ACC112 (cell line): Measurements from ENCODE around the gene OSBPL9.
"Not testable (repeated sequence)": the region's sequence is repeated elsewhere in the genome, so short reads cannot be mapped to it uniquely, and the experiment has no call there.

ENCODE experiments used
- H2AFZ ChIP-seq: fragments of 200-600 bp; sonication (generic); one replicate; pipeline ENCODE4 v1.6.0; 2017; ENCODE audit warnings: antibody characterized with exemption, low read length; ENCODE audit not compliant: unreplicated experiment
- H3K27ac ChIP-seq: fragments of 200-600 bp; sonication (generic); 2 replicates; pipeline ENCODE4 v1.5.1; 2014; ENCODE audit warnings: low read depth, mild to moderate bottlenecking, antibody characterized with exemption, low read length, moderate library complexity
- H3K27me3 ChIP-seq: fragments of 200-600 bp; sonication (generic); 2 replicates; pipeline ENCODE4 v1.6.1; 2014; ENCODE audit warnings: mild to moderate bottlenecking, antibody characterized with exemption, low read length, moderate library complexity, mixed read lengths; ENCODE audit not compliant: insufficient read depth
- H3K36me3 ChIP-seq: fragments of 200-600 bp; sonication (generic); 2 replicates; pipeline ENCODE4 v1.6.1; 2016; ENCODE audit warnings: mild to moderate bottlenecking, antibody characterized with exemption, low read length, moderate library complexity, mixed read lengths; ENCODE audit not compliant: insufficient read depth
- H3K4me1 ChIP-seq: fragments of 200-600 bp; sonication (generic); one replicate; pipeline ENCODE4 v1.6.1; 2016; ENCODE audit warnings: low read length, mixed read lengths; ENCODE audit not compliant: insufficient read depth, unreplicated experiment, control insufficient read depth
- H3K4me3 ChIP-seq: fragments of 200-600 bp; sonication (generic); 2 replicates; pipeline ENCODE4 v1.5.1; 2014; ENCODE audit warnings: mild to moderate bottlenecking, low read depth, low read length
- H3K79me2 ChIP-seq: fragments of 200-600 bp; sonication (generic); one replicate; pipeline ENCODE4 v1.6.0; 2016; ENCODE audit warnings: low read length; ENCODE audit not compliant: control insufficient read depth, unreplicated experiment, insufficient read depth

The OSBPL9 gene

DNA sequence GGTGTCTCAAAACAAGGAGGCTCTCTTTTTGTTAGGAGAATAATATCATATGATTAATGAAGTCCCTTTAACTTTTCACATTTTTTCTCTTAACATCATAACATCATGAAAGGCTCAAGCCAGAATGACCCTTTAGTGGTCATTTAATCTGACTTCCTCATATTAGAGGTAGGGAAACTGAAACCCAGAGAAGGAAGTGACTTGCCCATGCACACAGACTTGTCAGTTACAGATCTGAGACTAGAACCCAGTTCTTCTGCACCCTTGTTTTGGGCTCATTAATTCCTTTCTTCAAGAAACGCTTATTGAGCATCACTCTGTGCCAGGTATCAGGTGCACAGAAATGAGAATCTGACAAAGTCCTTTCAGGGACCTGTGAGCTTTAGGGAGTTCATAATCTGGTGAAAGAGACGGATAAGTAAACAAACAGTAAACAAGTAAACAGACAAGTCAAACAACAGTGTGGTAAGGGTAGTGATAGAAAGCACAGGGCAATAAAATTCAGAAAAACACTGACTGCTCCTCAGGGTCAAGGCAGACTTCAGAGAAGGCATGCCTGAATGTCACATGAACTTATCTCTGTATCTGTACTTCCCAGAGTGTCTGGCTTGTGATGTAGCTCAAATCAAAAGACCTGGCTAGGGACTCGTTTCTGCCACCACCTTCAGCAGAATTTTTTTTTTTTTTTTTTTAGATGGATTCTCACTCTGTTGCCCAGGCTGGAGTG is 38.3 kb upstream of the OSBPL9 start:
- no peaks in the 10 kb centered on the region for H3K27me3 ChIP-seq
- no peaks in the 10 kb centered on the region for H3K79me2 ChIP-seq
- H3K27ac ChIP-seq: no peak overlapping the region
- no peak overlapping the region for H3K4me3 ChIP-seq
- H3K36me3 ChIP-seq: no peaks in the 10 kb centered on the region
- no peak overlapping the region for H2AFZ ChIP-seq
- H3K4me1 ChIP-seq: peaks cover 18% of the 10 kb centered on the region

DNA sequence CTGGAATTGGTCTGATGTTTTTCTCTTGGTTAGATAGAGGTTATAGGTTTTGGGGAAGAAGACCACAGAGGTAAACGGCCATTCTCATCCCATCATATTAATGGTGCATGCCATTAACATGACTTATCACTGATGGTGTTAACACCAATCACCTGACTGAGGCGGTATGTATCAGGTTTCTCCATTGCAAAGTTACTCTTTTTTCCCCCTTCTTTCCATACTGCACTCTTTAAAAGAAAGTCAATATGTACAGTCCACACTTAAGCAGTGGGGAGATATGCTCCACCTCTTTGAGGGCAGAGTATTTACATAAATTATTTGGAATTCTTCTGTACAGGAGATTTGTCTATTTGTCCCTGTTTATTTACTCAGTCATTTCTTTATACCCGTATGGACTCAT is 35.7 kb upstream of the OSBPL9 start:
- H3K4me1 ChIP-seq: peaks cover 6% of the 10 kb centered on the region
- no peaks in the 10 kb centered on the region for H3K36me3 ChIP-seq
- no peak overlapping the region for H2AFZ ChIP-seq
- no peak overlapping the region for H3K27ac ChIP-seq
- H3K79me2 ChIP-seq: no peaks in the 10 kb centered on the region
- H3K27me3 ChIP-seq: no peaks in the 10 kb centered on the region
- H3K4me3 ChIP-seq: no peak overlapping the region

DNA sequence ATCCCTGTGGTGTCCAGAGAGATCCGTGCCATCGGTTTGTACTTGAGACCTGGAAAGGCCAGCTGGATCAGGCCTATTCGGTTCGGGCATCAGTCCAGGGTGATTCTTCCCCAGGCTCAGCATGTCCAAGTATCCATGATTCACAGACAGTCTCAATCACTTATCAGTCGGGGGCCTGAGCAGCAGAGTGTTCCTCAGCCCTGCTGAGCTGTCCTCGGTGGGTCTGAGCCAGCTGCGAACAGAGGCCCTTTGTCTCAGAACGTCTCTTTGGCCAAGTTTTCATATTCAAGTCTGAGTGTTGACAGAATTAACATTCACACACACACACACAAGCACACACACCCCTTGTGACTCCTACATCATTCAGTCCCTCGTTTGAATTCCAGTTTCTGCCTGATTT is 33.4 kb upstream of the OSBPL9 start:
- Histone ChIP-seq H2AFZ (peak overlapping the region; percentile 51), H3K27ac (no peak overlapping the region), H3K4me3 (no peak overlapping the region), H3K4me1 (peaks cover 5% of the 10 kb centered on the region), H3K79me2 (no peaks in the 10 kb centered on the region), H3K36me3 (no peaks in the 10 kb centered on the region), H3K27me3 (no peaks in the 10 kb centered on the region)

DNA sequence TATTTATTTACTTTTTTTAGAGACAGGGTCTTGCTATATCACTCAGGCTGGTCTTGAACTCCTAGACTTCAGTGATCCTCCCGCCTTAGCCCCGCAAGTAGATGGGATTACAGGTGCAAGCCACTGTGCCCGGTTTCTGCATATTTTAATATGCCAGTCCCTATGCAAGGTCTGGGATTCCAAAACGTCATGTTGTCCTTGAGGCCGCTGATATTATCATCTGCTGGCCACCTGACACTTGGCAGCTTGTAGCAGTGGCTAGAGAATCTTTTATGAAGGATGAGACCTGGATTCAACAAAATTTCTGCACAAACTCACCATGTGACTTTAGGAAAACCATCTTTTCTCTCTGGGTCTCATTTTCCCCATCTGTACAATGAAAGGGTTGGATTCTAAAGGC is 32.9 kb upstream of the OSBPL9 start:
- Histone ChIP-seq H3K4me1 (peaks cover 5% of the 10 kb centered on the region), H3K4me3 (no peak overlapping the region), H3K36me3 (no peaks in the 10 kb centered on the region), H3K27ac (no peak overlapping the region), H2AFZ (no peak overlapping the region), H3K27me3 (no peaks in the 10 kb centered on the region), H3K79me2 (no peaks in the 10 kb centered on the region)

DNA sequence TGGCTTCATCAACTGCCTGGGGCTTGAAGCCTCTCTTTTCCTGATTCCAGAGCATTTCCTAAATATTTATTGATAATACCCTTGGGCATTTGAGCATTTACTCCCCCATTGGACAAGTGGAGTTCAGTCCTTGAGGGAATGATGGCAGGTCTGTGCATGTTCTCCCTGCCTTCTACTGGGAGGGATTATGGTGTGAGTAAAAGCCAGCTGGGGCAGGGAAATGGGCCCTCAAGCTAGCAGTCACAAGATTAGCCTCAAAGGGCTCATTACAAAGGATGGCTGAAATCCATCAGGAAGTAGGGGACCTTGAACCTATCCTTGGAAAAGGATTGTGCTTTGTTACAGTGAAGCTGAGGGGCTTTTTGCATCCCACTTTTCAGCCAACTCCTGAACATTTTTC is 24.2 kb upstream of the OSBPL9 start:
- H2AFZ ChIP-seq: no peak overlapping the region
- H3K4me3 ChIP-seq: no peak overlapping the region
- no peaks in the 10 kb centered on the region for H3K79me2 ChIP-seq
- no peak overlapping the region for H3K27ac ChIP-seq
- no peaks in the 10 kb centered on the region for H3K36me3 ChIP-seq
- no peaks in the 10 kb centered on the region for H3K27me3 ChIP-seq
- no peaks in the 10 kb centered on the region for H3K4me1 ChIP-seq

DNA sequence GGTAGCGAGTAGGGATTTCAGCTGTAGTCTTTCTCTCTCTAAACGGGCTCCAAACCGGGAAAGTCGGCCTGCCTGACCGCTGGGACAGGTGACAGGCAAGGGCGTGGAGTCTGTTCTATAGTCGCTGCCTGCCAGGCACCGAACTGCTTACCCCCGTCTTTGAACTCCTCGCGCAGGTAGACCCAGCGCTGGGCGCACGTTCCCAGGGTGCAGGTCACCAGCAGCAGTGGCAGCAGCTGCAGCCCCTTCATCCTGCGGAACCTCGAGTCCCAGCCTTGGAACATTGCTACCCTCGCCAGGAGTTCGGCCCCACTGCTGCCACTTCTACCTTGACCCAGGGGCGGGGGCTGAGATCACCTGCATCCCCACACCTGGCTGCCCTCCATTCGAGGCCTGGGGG is 22.2 kb upstream of the OSBPL9 start:
- Histone ChIP-seq H3K27me3 (no peaks in the 10 kb centered on the region), H3K27ac (no peak overlapping the region), H3K79me2 (no peaks in the 10 kb centered on the region), H3K4me3 (no peak overlapping the region), H3K4me1 (no peaks in the 10 kb centered on the region), H3K36me3 (no peaks in the 10 kb centered on the region), H2AFZ (no peak overlapping the region)

DNA sequence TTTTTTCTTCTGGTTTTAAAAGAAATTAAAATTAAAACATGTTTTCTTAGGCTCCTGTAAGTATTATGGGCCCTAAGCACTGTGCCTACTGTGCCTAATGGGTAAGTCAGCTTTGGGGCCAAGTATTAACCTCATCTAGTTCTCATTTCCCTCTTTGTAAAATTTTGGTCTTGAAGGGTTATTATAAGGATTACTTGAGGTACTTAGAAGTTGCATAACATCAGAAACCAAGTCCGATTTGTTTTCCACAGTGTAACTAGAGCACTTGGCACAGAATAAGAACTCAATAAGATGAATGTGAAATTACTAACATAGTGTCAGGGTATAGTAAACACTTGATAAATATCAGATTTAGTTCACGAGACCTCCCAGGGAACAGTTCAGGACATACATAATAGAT is 16.4 kb upstream of the OSBPL9 start:
- Histone ChIP-seq H3K36me3 (no peaks in the 10 kb centered on the region), H3K4me3 (no peak overlapping the region), H3K79me2 (no peaks in the 10 kb centered on the region), H3K27ac (no peak overlapping the region), H2AFZ (no peak overlapping the region), H3K4me1 (no peaks in the 10 kb centered on the region), H3K27me3 (no peaks in the 10 kb centered on the region)

DNA sequence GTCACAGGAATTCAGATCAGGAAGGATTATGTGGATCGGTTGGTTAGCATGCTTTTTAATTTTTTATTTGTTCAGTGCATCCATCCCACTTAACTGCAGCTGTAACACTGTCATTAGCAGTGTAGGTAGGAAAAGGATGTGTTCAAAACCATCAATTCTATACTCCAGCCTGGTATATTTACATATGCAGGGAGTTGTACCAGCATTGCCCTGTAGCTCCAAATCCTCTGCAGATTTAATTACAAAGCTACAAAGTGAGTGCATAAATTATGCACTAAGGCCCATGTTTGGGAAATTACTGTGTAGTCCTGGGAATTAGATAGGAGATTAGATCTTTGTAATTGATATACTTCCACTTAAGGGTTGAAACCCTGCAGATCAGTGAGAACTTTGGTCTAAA is 15.9 kb upstream of the OSBPL9 start:
- no peaks in the 10 kb centered on the region for H3K36me3 ChIP-seq
- H3K27me3 ChIP-seq: no peaks in the 10 kb centered on the region
- no peaks in the 10 kb centered on the region for H3K4me1 ChIP-seq
- H2AFZ ChIP-seq: no peak overlapping the region
- no peak overlapping the region for H3K27ac ChIP-seq
- no peaks in the 10 kb centered on the region for H3K79me2 ChIP-seq
- no peak overlapping the region for H3K4me3 ChIP-seq

DNA sequence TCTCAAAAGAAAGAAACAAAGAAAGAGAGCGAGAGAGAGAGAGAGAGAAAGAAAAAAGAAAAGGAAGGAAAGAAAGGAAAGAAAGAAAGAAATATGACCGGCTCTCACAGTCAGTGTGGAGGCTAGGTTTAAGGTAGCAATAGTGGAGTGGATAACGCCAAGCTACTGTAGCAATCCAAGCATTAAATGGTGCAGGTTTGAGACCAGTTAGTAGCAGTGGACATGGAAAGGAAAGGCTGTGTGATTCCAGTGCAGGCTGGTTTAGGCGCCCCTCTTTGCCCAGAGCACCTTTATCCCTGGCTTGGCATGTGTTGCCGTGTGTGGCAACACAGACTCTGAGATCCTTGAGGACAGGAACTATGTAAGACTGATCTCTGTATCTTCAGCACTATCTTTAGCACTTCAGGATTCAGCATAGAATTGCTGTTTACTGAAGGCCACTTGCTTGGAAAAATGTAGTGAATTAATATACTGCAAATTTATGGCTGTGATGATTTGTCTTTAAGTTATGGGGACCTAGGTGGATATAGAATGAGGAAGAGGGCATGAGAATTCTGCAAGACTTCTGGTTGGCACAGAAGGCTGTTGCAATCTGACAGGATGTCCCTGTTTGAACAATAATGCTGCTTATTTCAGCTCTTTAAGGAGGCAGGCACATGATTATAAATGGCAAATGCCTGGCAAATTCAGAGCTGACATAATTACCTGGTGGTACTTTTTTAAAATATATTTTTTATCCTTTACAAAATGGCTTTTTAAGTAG is 10.8 kb upstream of the OSBPL9 start:
- H2AFZ ChIP-seq: no peak overlapping the region
- no peaks in the 10 kb centered on the region for H3K27me3 ChIP-seq
- no peaks in the 10 kb centered on the region for H3K79me2 ChIP-seq
- no peaks in the 10 kb centered on the region for H3K36me3 ChIP-seq
- no peak overlapping the region for H3K4me3 ChIP-seq
- peaks cover 8% of the 10 kb centered on the region for H3K4me1 ChIP-seq
- no peak overlapping the region for H3K27ac ChIP-seq

DNA sequence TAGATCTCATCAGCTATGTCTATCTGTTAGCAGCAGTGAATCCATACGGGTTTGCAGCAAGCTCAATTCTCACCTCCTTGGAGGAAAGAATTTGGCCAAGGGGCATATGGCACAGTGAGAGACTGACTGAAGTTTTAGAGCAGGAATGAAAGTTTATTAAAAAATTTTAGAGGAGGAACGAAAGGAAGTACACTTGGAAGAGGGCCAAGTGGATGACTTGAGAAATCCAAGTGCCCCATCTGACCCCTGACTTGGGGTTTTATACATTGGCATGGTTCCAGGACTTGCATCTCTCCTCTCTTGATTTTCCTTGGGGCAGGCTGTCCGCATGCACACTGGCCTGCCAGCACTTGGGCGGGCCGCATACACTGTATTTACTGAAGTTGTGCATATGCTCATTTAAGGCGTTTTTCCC is 9.2 kb upstream of the OSBPL9 start:
- H2AFZ ChIP-seq: peak overlapping the region; percentile 3

DNA sequence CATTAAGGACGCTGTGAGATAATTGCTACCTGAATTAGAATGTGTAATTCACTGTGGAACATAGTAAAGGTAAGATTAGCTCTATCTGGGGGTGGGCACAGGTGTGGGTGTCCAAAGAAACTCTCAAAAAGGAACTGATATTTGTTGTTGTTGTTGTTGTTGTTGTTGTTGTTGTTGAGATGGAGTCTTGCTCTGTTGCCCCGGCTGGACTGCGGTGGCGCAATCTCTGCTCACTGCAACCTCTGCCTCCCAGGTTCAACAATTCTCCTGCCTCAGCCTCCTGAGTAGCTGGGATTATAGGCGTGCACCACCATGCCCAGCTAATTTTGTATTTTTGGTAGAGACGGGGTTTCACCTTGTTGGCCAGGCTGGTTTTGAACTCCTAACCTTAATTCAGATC is 6.8 kb upstream of the OSBPL9 start:
- H3K27ac ChIP-seq, H3K4me3 ChIP-seq, H3K27me3 ChIP-seq, H3K4me1 ChIP-seq, H3K36me3 ChIP-seq, H3K79me2 ChIP-seq, H2AFZ ChIP-seq: not testable (repeated sequence)

More for the DNA sequence above, 9.2 kb upstream of the OSBPL9 start:
- no peak overlapping the region for H3K27ac ChIP-seq
- H3K4me3 ChIP-seq: no peak overlapping the region
- no peaks in the 10 kb centered on the region for H3K27me3 ChIP-seq
- H3K36me3 ChIP-seq: no peaks in the 10 kb centered on the region
- peaks cover 8% of the 10 kb centered on the region for H3K4me1 ChIP-seq
- no peaks in the 10 kb centered on the region for H3K79me2 ChIP-seq
